ENCODE data around the gene FOXK1. TPM values are rescaled to one million over a fixed set of nuclear protein-coding genes. Genes with fewer than 3 reads are reported as not detected.
A peak's percentile ranks its signal among the peaks of the same experiment; 100 is the strongest.

The FOXK1 gene
- total and polyA plus RNA-seq, 4 experiments from 2014 or later = 1.3 to 53.3 (median 29.0) TPM

DNA sequence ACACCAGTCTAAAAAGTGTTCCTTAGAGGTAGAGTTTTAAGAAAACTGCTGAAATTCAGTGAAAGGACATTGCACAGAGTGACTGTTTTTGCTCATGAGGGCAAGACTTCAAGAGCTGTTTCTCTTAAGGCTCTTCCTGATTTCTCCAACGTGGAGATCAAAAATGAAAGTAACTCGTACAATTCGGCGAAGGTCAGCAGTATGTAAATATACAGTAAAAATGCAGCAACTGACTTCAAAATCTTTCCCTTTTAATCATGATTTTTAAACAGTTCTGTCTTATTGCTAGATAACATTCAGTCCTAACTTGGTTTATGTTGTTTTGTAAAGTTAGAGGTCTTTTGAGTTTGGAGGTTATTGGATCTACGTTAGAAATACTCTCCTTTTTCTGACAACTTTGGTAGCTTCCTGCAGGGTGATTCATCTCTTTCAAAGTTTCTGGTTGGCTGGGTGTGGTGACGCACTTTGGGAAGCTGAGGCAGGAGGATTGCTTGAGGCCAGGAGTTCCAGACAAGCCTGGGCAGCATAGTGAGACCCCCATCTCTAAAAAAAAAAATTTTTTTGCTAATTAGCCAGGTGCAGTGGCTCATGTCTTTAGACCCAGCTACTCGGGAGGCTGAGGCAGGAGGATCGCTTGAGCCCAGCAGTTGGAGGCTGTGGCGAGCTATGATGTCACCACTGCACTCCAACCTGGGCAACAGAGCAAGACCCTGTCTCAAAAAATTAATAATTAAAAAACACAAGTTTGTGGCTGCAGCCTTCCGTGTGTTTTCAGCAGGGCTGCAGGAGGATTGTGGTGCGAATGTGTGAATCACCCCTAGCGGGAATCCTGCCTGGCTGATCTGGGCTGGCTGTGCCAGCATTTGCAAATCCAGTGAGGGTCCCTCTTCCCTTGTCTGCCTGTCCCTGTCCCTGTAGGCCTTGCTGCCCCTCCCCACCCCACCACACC is 64.2 kb downstream of the FOXK1 start:
- peaks cover 0 to 2% (median 0%) of the 10 kb centered on the region in 8 donors for H3K9me3 Mint-ChIP-seq
- H3K27me3 ChIP-seq (ENCODE audit: insufficient read depth, low read length) = no peaks in the 10 kb centered on the region

GRCh38 chr7:4747013-4747412 is 64.9 kb downstream of the FOXK1 start:
- peaks cover 34 to 67% (median 50%) of the 10 kb centered on the region in 4 donors for H3K4me1 Mint-ChIP-seq
- intact Hi-C loops (cut with micrococcal nuclease) = no loop called here
- Histone ChIP-seq H3K27me3 (ENCODE audit: insufficient read depth, low read length) (no peaks in the 10 kb centered on the region), H3K36me3 (ENCODE audit: insufficient read depth, low read length) (peaks cover 18% of the 10 kb centered on the region), H3K4me3 (ENCODE audit: low read length in 2 of 2) (no peak overlapping the region), H3K9me3 (ENCODE audit: control insufficient read depth in 1 of 2, low read length in 2 of 2) (no peaks in the 10 kb centered on the region), H3K4me1 (ENCODE audit: insufficient read depth, low read length) (peaks cover 63% of the 10 kb centered on the region), H3K27ac (ENCODE audit: low read depth, low read length) (peak overlapping the region; percentile 63)
- peaks cover 0 to 2% (median 0%) of the 10 kb centered on the region in 8 donors for H3K9me3 Mint-ChIP-seq
- peak overlapping the region; percentile 31 to 93 (median 76) for H3K27ac Mint-ChIP-seq
- CTCF ChIA-PET (ENCODE audit: partially characterized antibody) = interaction anchor here (1.0 to 1.2 kb wide), 4 partner anchors 62 to 135 kb away, joined by 3 to 4 read pairs (median 4); no protein-coding TSS in a partner anchor
- peak overlapping the region in 4 of 8 donors; percentile 55 to 91 (median 60) for H3K4me3 Mint-ChIP-seq
- POLR2A ChIA-PET (ENCODE audit: partially characterized antibody) = interaction anchor here (0.8 to 7.0 kb wide), 6 partner anchors 9 to 105 kb away, joined by 3 to 69 read pairs (median 22); partner anchors contain the start of genes AP5Z1 and FOXK1
- no peak for DNase-seq
- H3K27me3 Mint-ChIP-seq = no peaks in the 10 kb centered on the region
- peaks cover 9 to 27% of the 10 kb centered on the region in 2 donors for H3K36me3 Mint-ChIP-seq

More for the DNA sequence above, 64.2 kb downstream of the FOXK1 start:
- peak overlapping the region; percentile 63 for H3K27ac ChIP-seq (ENCODE audit: low read depth, low read length)
- Mint-ChIP-seq H3K27ac (peak overlapping the region; percentile 86 to 99 (median 95)), H3K27me3 (no peaks in the 10 kb centered on the region), H3K36me3 (peaks cover 12 to 32% of the 10 kb centered on the region in 2 donors), H3K4me3 (peak overlapping the region; percentile 80 to 91 (median 87)), H3K4me1 (peaks cover 36 to 71% (median 54%) of the 10 kb centered on the region in 4 donors)
- ChIA-PET POLR2A (ENCODE audit: partially characterized antibody) (interaction anchor here (1.4 to 7.0 kb wide), 7 partner anchors 8 to 104 kb away, joined by 3 to 69 read pairs (median 6); partner anchors contain the start of genes AP5Z1 and FOXK1), CTCF (ENCODE audit: partially characterized antibody) (interaction anchor here (0.9 to 3.5 kb wide), 6 partner anchors 8 to 228 kb away, joined by 3 to 25 read pairs (median 4); no protein-coding TSS in a partner anchor)
- peaks cover 63% of the 10 kb centered on the region for H3K4me1 ChIP-seq (ENCODE audit: insufficient read depth, low read length)
- peak; percentile 16 to 60 (median 28) for DNase-seq
- H3K9me3 ChIP-seq (ENCODE audit: control insufficient read depth in 1 of 2, low read length in 2 of 2) = no peaks in the 10 kb centered on the region
- H3K36me3 ChIP-seq (ENCODE audit: insufficient read depth, low read length) = peaks cover 23% of the 10 kb centered on the region
- intact Hi-C loops (cut with micrococcal nuclease) = loop anchor here (1.0 to 2.0 kb wide), 3 partner anchors 8 to 105 kb away; partner anchors contain the start of gene AP5Z1
- H3K4me3 ChIP-seq (ENCODE audit: low read length in 2 of 2) = peak overlapping the region; percentile 30 to 46

GRCh38 chr7:4747746-4748145 is 65.7 kb downstream of the FOXK1 start:
- no peak overlapping the region for H3K4me3 ChIP-seq (ENCODE audit: low read length in 2 of 2)
- no peak for DNase-seq
- POLR2A ChIA-PET (ENCODE audit: partially characterized antibody) = interaction anchor here (0.8 to 7.0 kb wide), 7 partner anchors 8 to 106 kb away, joined by 3 to 69 read pairs (median 6); partner anchors contain the start of genes AP5Z1 and FOXK1
- peaks cover 33 to 68% (median 49%) of the 10 kb centered on the region in 4 donors for H3K4me1 Mint-ChIP-seq
- peaks cover 0 to 2% (median 0%) of the 10 kb centered on the region in 8 donors for H3K9me3 Mint-ChIP-seq
- H3K36me3 ChIP-seq (ENCODE audit: insufficient read depth, low read length) = peaks cover 13% of the 10 kb centered on the region
- peak overlapping the region; percentile 72 to 97 (median 90) for H3K27ac Mint-ChIP-seq
- no peaks in the 10 kb centered on the region for H3K27me3 ChIP-seq (ENCODE audit: insufficient read depth, low read length)
- peak overlapping the region in 7 of 8 donors; percentile 27 to 84 (median 68) for H3K4me3 Mint-ChIP-seq
- H3K9me3 ChIP-seq (ENCODE audit: control insufficient read depth in 1 of 2, low read length in 2 of 2) = no peaks in the 10 kb centered on the region
- H3K27ac ChIP-seq (ENCODE audit: low read depth, low read length) = peak overlapping the region; percentile 8
- no peaks in the 10 kb centered on the region for H3K27me3 Mint-ChIP-seq
- intact Hi-C loops (cut with micrococcal nuclease) = no loop called here
- CTCF ChIA-PET (ENCODE audit: partially characterized antibody) = interaction anchor here (1.2 kb wide), 1 partner anchor 136 kb away, joined by 4 read pairs; no protein-coding TSS in a partner anchor
- H3K36me3 Mint-ChIP-seq = peaks cover 9 to 24% of the 10 kb centered on the region in 2 donors
- peaks cover 63% of the 10 kb centered on the region for H3K4me1 ChIP-seq (ENCODE audit: insufficient read depth, low read length)

DNA sequence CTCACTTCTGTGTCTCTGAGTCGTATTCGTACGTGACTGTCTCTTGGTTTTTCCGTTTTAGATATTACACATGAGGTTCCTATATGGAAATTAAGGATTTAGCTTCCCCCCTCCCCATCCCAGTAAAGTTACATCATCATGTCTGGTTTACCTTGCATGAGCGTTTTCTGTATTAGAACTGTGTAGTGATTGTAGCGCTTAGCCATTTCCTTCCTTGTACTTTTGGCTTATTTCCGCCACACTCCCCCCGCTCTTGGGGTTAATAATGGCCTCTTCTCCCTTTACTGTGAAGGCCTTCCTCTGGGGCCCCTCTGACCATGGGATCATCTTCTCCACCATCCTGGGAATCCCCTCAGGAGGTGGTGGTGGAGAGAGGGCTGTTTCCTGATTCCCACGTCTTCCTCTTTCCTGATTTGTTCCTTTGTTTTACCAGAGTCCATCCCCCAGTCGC is 66.2 kb downstream of the FOXK1 start:
- Mint-ChIP-seq H3K27ac (peak overlapping the region; percentile 72 to 97 (median 90)), H3K9me3 (peaks cover 0 to 2% (median 0%) of the 10 kb centered on the region in 8 donors), H3K36me3 (peaks cover 9 to 21% of the 10 kb centered on the region in 2 donors), H3K27me3 (no peaks in the 10 kb centered on the region), H3K4me1 (peaks cover 36 to 68% (median 51%) of the 10 kb centered on the region in 4 donors), H3K4me3 (peak overlapping the region in 7 of 8 donors; percentile 27 to 84 (median 68))
- no peaks in the 10 kb centered on the region for H3K27me3 ChIP-seq (ENCODE audit: insufficient read depth, low read length)
- ChIA-PET POLR2A (ENCODE audit: partially characterized antibody) (interaction anchor here (1.0 to 7.0 kb wide), 2 partner anchors 27 to 107 kb away, joined by 3 to 69 read pairs; partner anchors contain the start of gene AP5Z1), CTCF (ENCODE audit: partially characterized antibody) (interaction anchor here (0.5 kb wide), 1 partner anchor 63 kb away, joined by 4 read pairs; no protein-coding TSS in a partner anchor)
- H3K4me3 ChIP-seq (ENCODE audit: low read length in 2 of 2) = no peak overlapping the region
- intact Hi-C loops (cut with micrococcal nuclease) = no loop called here
- H3K36me3 ChIP-seq (ENCODE audit: insufficient read depth, low read length) = peaks cover 11% of the 10 kb centered on the region
- no peaks in the 10 kb centered on the region for H3K9me3 ChIP-seq (ENCODE audit: control insufficient read depth in 1 of 2, low read length in 2 of 2)
- no peak for DNase-seq
- H3K27ac ChIP-seq (ENCODE audit: low read depth, low read length) = peak overlapping the region; percentile 8
- peaks cover 63% of the 10 kb centered on the region for H3K4me1 ChIP-seq (ENCODE audit: insufficient read depth, low read length)

- H3K4me3 Mint-ChIP-seq = peak overlapping the region in 1 of 8 donors; percentile 45
- peak overlapping the region in 4 of 7 donors; percentile 57 to 93 (median 78) for H3K27ac Mint-ChIP-seq
These were observed 67.3 kb downstream of the FOXK1 start for GRCh38 chr7:4749363-4749762.

DNA sequence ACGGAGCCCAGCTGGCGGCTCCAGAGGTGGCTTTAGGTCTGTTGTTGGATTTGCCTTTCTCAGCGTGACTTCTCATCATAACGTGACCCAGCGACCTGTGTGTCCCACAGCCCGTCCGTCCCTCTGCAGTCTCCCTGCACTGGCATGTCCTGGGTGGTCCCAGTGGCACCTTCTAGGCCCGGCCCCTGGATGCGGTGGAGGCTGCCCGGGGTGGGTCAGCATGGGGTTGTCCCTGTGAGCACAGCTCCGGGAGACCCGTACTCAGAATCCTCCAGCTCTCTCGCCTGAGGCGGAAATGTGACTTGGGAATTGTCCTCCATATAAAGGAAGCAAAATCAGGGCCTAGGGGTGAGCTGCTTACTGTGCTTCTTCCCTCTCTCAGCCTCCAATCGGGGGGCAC is 67.7 kb downstream of the FOXK1 start:
- intact Hi-C loops (cut with micrococcal nuclease) = no loop called here
- Mint-ChIP-seq H3K9me3 (peaks cover 0 to 2% (median 0%) of the 10 kb centered on the region in 8 donors), H3K4me3 (no peak overlapping the region), H3K27ac (peak overlapping the region in 4 of 7 donors; percentile 17 to 83 (median 23)), H3K4me1 (peaks cover 31 to 62% (median 43%) of the 10 kb centered on the region in 4 donors), H3K27me3 (no peaks in the 10 kb centered on the region), H3K36me3 (peaks cover 9 to 18% of the 10 kb centered on the region in 2 donors)
- H3K36me3 ChIP-seq (ENCODE audit: insufficient read depth, low read length) = peaks cover 18% of the 10 kb centered on the region
- H3K4me1 ChIP-seq (ENCODE audit: insufficient read depth, low read length) = peaks cover 59% of the 10 kb centered on the region
- ChIA-PET CTCF (ENCODE audit: partially characterized antibody) (interaction anchor here (1.2 to 1.4 kb wide), 2 partner anchors 9 to 65 kb away, joined by 3 to 4 read pairs; no protein-coding TSS in a partner anchor), POLR2A (ENCODE audit: partially characterized antibody) (interaction anchor here (1.1 to 1.8 kb wide), 3 partner anchors 26 to 138 kb away, joined by 3 to 8 read pairs (median 3); no protein-coding TSS in a partner anchor)
- H3K27me3 ChIP-seq (ENCODE audit: insufficient read depth, low read length) = no peaks in the 10 kb centered on the region
- no peak overlapping the region for H3K27ac ChIP-seq (ENCODE audit: low read depth, low read length)
- no peaks in the 10 kb centered on the region for H3K9me3 ChIP-seq (ENCODE audit: control insufficient read depth in 1 of 2, low read length in 2 of 2)
- no peak overlapping the region for H3K4me3 ChIP-seq (ENCODE audit: low read length in 2 of 2)
- no peak for DNase-seq

More at GRCh38 chr7:4749363-4749762, 67.3 kb downstream of the FOXK1 start:
- Histone ChIP-seq H3K36me3 (ENCODE audit: insufficient read depth, low read length) (peaks cover 13% of the 10 kb centered on the region), H3K9me3 (ENCODE audit: control insufficient read depth in 1 of 2, low read length in 2 of 2) (no peaks in the 10 kb centered on the region), H3K27ac (ENCODE audit: low read depth, low read length) (peak overlapping the region; percentile 8), H3K4me3 (ENCODE audit: low read length in 2 of 2) (no peak overlapping the region), H3K27me3 (ENCODE audit: insufficient read depth, low read length) (no peaks in the 10 kb centered on the region), H3K4me1 (ENCODE audit: insufficient read depth, low read length) (peaks cover 63% of the 10 kb centered on the region)
- Mint-ChIP-seq H3K4me1 (peaks cover 34 to 66% (median 47%) of the 10 kb centered on the region in 4 donors), H3K9me3 (peaks cover 0 to 2% (median 0%) of the 10 kb centered on the region in 8 donors), H3K36me3 (peaks cover 9 to 20% of the 10 kb centered on the region in 2 donors), H3K27me3 (no peaks in the 10 kb centered on the region)
- DNase-seq = no peak
- intact Hi-C loops (cut with micrococcal nuclease) = no loop called here
- POLR2A ChIA-PET (ENCODE audit: partially characterized antibody) = interaction anchor here (1.1 to 7.0 kb wide), 4 partner anchors 26 to 138 kb away, joined by 3 to 69 read pairs (median 6); partner anchors contain the start of gene AP5Z1
- CTCF ChIA-PET (ENCODE audit: partially characterized antibody) = interaction anchor here (1.2 to 1.4 kb wide), 2 partner anchors 9 to 64 kb away, joined by 3 to 4 read pairs; no protein-coding TSS in a partner anchor
